Activated CD4-positive, alpha-beta T cell treated with anti-CD3 and anti-CD28 coated beads, Interleukin-2, amount 10 ng/mL, durations not matched to agents 24 days and 14 days (primary cell): ENCODE results near the gene KCNIP1. TPM values are rescaled to one million over a fixed set of nuclear protein-coding genes. Genes with fewer than 3 reads are reported as not detected.

Experiments
- DNase-seq: peaks from one replicate; pipeline ENCODE4 v3.0.0; 2022
- H3K27ac Mint-ChIP-seq: one replicate; pipeline ENCODE4 v1.8.0; 2022; ENCODE audit warnings: mild to moderate bottlenecking, mixed read lengths
- H3K27me3 Mint-ChIP-seq: one replicate; pipeline ENCODE4 v1.8.0; 2022; ENCODE audit warnings: mixed read lengths
- H3K36me3 Mint-ChIP-seq: one replicate; pipeline ENCODE4 v1.8.0; 2022; ENCODE audit warnings: low read depth, mild to moderate bottlenecking, mixed read lengths
- H3K4me1 Mint-ChIP-seq: one replicate; pipeline ENCODE4 v1.8.0; 2021; ENCODE audit warnings: mixed read lengths
- H3K4me3 Mint-ChIP-seq: one replicate; pipeline ENCODE4 v1.8.0; 2022; ENCODE audit warnings: mild to moderate bottlenecking, moderate library complexity, mixed read lengths
- H3K9me3 Mint-ChIP-seq: one replicate; pipeline ENCODE4 v1.8.0; 2021; ENCODE audit warnings: mixed read lengths
- intact Hi-C: fragments of 100-400 bp; cut with micrococcal nuclease; formaldehyde crosslinking; loops from one replicate; pipeline ENCODE4 v1.15.1; 2023
- total RNA-seq: library from RNA; stranded (reverse); gene quantifications from 2 replicates; pipeline ENCODE4 v1.2.3, GENCODE V29; 2022

The KCNIP1 gene
- total RNA-seq, 1 donor from 2014 or later = not detected

DNA sequence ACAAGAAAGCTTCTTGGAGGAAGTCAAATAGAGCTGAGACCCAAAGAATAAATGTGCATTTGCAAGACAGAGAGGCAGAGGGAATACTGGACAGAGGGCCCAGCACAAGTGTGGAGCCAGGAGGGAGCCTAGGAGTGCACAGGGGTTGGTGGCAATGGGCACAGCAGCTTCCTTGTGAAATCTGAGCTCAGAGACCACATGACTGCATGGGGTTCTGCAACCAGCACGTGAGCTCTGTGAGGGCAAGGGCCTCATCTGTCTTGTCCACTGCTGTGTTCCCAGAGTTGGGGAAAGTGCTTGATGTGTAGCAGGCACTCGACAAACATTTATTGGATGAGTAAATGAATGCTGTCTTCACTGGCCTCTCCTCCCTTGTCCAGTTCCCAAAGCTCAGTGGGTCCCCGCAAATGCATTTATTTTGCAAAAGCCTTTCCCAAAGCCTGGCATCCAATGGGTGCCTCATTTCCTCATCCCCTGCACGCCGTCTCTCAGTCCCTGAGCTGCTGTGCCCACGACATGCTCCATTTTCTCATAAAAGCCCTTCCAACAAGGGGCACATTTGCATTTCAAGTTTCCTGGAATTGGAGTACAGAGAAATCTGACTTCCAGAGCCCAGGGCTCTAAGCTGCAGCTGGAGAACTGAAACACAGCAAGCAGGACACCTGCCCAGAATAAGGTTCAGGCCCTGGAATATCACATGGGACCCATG, 58.5 kb downstream of the KCNIP1 start:
- Mint-ChIP-seq H3K4me1 (no peaks in the 10 kb centered on the region), H3K27ac (no peak overlapping the region), H3K27me3 (peaks cover 38% of the 10 kb centered on the region), H3K9me3 (no peaks in the 10 kb centered on the region), H3K4me3 (no peak overlapping the region), H3K36me3 (no peaks in the 10 kb centered on the region)
- no peak for DNase-seq
- intact Hi-C loops = no loop called here

- Mint-ChIP-seq H3K4me1 (no peaks in the 10 kb centered on the region), H3K4me3 (no peak overlapping the region), H3K9me3 (no peaks in the 10 kb centered on the region), H3K36me3 (no peaks in the 10 kb centered on the region), H3K27ac (no peak overlapping the region), H3K27me3 (peaks cover 37% of the 10 kb centered on the region)
- no peak for DNase-seq
- intact Hi-C loops = no loop called here
These were observed 59.0 kb downstream of the KCNIP1 start for GRCh38 chr5:170562875-170563228.

DNA sequence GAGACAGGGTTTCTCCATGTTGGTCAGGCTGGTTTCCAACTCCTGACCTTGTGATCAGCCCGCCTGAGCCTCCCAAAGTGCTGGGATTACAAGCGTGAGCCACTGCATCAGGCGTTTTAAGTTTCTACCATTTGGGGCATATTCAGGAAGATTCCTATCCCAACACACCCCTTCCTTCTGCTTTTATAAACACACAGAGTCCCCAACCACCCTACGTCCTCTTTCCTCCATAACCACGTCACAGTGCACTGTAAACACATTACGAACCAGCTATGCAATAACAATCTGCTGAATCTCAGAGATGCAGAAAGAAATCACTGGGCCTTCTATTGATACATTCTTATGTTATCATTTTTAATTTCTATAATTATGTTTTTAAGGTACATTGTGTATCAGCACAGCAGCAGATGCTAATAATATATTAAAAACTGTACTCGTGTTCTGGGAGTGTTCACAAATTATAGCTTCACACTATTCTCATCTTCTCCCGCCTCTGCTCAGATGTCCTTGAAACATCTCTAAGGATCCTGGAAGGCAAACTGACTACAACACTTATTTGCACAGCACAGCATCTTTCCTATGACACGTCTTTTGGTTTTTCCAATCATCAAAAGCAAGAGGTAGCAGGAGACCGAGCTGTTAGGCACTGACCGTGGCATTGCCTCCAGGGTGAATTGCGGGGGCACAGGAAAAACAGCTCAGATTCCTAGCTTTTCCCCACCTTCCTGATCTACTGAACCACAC, 60.2 kb downstream of the KCNIP1 start:
- Mint-ChIP-seq H3K36me3 (no peaks in the 10 kb centered on the region), H3K4me1 (no peaks in the 10 kb centered on the region), H3K27me3 (peaks cover 35% of the 10 kb centered on the region), H3K27ac (no peak overlapping the region), H3K9me3 (no peaks in the 10 kb centered on the region), H3K4me3 (no peak overlapping the region)
- intact Hi-C loops = no loop called here
- no peak for DNase-seq

DNA sequence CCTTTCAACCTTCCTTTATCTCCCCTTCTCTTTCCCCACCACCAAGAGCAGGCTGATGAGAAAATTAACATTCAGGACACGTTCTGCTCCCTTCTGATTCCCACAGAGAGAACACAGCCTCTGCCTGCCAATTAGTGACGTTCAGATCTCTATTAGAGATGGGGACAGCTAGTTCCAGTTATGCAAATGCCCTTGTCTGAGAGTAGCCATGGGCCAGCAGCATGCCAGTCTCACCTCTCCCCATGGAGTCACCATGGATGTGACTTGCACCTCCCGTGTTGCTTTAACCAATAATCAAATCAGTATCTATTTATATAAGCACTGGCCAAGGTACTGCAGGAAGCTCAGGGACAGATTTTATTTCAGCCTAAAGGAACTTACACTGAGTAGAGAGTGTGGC, 61.3 kb downstream of the KCNIP1 start:
- intact Hi-C loops = no loop called here
- H3K27ac Mint-ChIP-seq = no peak overlapping the region
- no peak overlapping the region for H3K4me3 Mint-ChIP-seq
- no peaks in the 10 kb centered on the region for H3K36me3 Mint-ChIP-seq
- no peaks in the 10 kb centered on the region for H3K9me3 Mint-ChIP-seq
- no peaks in the 10 kb centered on the region for H3K4me1 Mint-ChIP-seq
- no peak for DNase-seq
- peaks cover 29% of the 10 kb centered on the region for H3K27me3 Mint-ChIP-seq

- no peaks in the 10 kb centered on the region for H3K36me3 Mint-ChIP-seq
These were observed 65.3 kb downstream of the KCNIP1 start for GRCh38 chr5:170569101-170569500.

GRCh38 chr5:170570476-170570875, 66.7 kb downstream of the KCNIP1 start:
- Mint-ChIP-seq H3K4me1 (peaks cover 14% of the 10 kb centered on the region), H3K36me3 (no peaks in the 10 kb centered on the region), H3K27me3 (peaks cover 38% of the 10 kb centered on the region), H3K9me3 (peaks cover 1% of the 10 kb centered on the region), H3K4me3 (no peak overlapping the region), H3K27ac (no peak overlapping the region)
- no peak for DNase-seq
- intact Hi-C loops = loop anchor here (5.0 kb wide), 1 partner anchor 258 kb away; no protein-coding TSS in a partner anchor

More at GRCh38 chr5:170569101-170569500, 65.3 kb downstream of the KCNIP1 start:
- intact Hi-C loops = no loop called here
- no peaks in the 10 kb centered on the region for H3K9me3 Mint-ChIP-seq
- H3K27ac Mint-ChIP-seq = no peak overlapping the region
- DNase-seq = no peak
- peaks cover 14% of the 10 kb centered on the region for H3K4me1 Mint-ChIP-seq
- peaks cover 39% of the 10 kb centered on the region for H3K27me3 Mint-ChIP-seq
- H3K4me3 Mint-ChIP-seq = no peak overlapping the region

DNA sequence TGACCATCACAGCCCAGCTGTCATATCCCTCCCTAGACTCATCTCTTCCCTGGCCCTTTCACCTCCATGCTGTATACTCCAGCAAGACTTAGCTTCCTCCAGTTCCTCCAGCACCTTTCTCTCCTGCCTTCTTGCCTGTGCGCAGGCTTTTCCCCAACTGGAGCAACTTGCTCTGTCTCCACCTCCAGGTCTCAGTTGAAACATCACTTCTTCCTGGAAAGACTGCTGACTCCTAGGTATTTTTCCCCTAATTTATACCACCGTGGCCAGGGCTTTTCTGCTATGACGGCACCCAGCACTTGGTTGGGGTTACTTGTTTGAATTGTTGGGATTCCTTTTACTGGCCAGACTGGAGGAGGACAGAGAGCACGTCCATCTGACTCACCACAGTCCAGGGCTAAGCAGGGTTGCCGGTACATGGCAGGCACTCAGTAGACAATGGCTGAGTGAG, 67.5 kb downstream of the KCNIP1 start:
- no peak for DNase-seq
- H3K27ac Mint-ChIP-seq = no peak overlapping the region
- no peak overlapping the region for H3K4me3 Mint-ChIP-seq
- peaks cover 14% of the 10 kb centered on the region for H3K4me1 Mint-ChIP-seq
- peaks cover 8% of the 10 kb centered on the region for H3K9me3 Mint-ChIP-seq
- H3K36me3 Mint-ChIP-seq = no peaks in the 10 kb centered on the region
- intact Hi-C loops = loop anchor here (5.0 kb wide), 1 partner anchor 259 kb away; no protein-coding TSS in a partner anchor
- H3K27me3 Mint-ChIP-seq = peaks cover 39% of the 10 kb centered on the region

DNA sequence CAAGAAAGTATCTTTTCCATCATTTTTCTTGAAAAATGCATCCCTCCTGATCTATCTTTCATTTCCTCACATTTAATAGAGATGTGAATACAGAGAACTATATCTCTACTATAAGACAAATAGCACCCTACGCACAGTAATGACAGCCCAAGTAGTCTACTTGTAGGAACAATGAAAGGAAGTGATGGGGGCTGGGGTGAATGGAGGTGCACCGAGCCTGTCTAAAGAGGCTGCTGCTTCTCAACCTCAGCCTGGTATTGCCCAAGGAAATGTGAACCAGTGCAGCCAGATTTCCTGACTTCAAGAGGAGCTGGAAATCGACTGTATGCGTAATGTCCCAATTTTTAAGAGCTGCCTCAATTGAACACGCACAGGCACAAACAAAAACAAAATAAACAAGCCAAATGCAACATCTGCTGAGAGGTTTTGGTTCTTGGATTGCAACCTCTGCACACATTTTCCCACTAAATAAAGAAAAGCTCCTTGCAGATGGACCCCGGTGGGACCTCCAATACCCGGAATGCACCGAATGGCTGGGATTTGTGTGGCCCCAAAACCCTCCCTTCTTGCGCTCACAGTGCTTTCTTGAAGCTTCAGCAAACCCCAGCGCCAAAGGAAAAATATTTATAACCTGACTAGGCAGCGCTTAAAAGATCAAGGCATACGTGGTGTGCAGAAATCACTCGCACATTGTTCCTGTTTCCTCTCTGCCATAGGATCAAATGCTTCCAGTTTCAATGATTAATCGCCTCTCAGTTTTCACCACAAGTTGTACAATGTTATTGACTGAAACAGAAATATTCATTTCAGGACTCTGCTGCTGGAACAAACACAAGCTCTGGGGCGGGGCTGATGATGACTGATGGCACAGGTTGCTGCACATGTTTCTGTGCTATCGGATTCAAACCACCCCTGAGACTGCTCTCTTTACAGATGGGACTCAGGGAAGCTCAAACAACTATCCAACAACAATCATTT, 68.3 kb downstream of the KCNIP1 start:
- Mint-ChIP-seq H3K27me3 (peaks cover 37% of the 10 kb centered on the region), H3K9me3 (peaks cover 8% of the 10 kb centered on the region), H3K27ac (peak overlapping the region; percentile 37), H3K4me1 (peaks cover 14% of the 10 kb centered on the region), H3K4me3 (no peak overlapping the region), H3K36me3 (no peaks in the 10 kb centered on the region)
- intact Hi-C loops = loop anchor here (1.0 to 5.0 kb wide), 2 partner anchors 25 to 260 kb away; no protein-coding TSS in a partner anchor
- peak; percentile 72 for DNase-seq

- no peak overlapping the region for H3K4me3 Mint-ChIP-seq
- peaks cover 39% of the 10 kb centered on the region for H3K27me3 Mint-ChIP-seq
- intact Hi-C loops = loop anchor here (5.0 kb wide), 1 partner anchor 261 kb away; no protein-coding TSS in a partner anchor
- peaks cover 10% of the 10 kb centered on the region for H3K9me3 Mint-ChIP-seq
- DNase-seq = no peak
- no peaks in the 10 kb centered on the region for H3K36me3 Mint-ChIP-seq
- H3K27ac Mint-ChIP-seq = no peak overlapping the region
- peaks cover 14% of the 10 kb centered on the region for H3K4me1 Mint-ChIP-seq
These were observed 69.3 kb downstream of the KCNIP1 start for GRCh38 chr5:170573114-170573513.

DNA sequence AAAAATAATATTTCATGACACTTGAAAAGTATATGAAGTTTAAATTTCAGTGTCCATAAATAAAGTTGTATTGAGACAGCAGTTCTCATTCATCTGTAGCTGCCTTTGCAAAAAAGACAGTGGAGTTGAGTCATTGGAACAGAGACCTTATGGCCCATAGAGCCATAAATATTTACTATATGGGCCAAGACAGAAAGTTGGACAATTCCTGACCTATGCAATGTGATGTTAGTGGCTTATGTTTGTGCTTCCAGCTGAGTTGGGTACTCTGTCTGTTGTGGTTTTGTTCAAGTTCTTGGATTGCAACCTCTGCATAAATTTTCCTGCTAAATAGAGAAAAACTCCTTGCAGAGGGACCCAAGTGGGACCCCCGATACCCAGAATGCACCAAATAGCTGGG, 69.8 kb downstream of the KCNIP1 start:
- peaks cover 14% of the 10 kb centered on the region for H3K4me1 Mint-ChIP-seq
- H3K27ac Mint-ChIP-seq = no peak overlapping the region
- intact Hi-C loops = loop anchor here (5.0 kb wide), 1 partner anchor 261 kb away; no protein-coding TSS in a partner anchor
- no peak for DNase-seq
- H3K27me3 Mint-ChIP-seq = peaks cover 41% of the 10 kb centered on the region
- peaks cover 16% of the 10 kb centered on the region for H3K9me3 Mint-ChIP-seq
- H3K4me3 Mint-ChIP-seq = no peak overlapping the region
- H3K36me3 Mint-ChIP-seq = no peaks in the 10 kb centered on the region

DNA sequence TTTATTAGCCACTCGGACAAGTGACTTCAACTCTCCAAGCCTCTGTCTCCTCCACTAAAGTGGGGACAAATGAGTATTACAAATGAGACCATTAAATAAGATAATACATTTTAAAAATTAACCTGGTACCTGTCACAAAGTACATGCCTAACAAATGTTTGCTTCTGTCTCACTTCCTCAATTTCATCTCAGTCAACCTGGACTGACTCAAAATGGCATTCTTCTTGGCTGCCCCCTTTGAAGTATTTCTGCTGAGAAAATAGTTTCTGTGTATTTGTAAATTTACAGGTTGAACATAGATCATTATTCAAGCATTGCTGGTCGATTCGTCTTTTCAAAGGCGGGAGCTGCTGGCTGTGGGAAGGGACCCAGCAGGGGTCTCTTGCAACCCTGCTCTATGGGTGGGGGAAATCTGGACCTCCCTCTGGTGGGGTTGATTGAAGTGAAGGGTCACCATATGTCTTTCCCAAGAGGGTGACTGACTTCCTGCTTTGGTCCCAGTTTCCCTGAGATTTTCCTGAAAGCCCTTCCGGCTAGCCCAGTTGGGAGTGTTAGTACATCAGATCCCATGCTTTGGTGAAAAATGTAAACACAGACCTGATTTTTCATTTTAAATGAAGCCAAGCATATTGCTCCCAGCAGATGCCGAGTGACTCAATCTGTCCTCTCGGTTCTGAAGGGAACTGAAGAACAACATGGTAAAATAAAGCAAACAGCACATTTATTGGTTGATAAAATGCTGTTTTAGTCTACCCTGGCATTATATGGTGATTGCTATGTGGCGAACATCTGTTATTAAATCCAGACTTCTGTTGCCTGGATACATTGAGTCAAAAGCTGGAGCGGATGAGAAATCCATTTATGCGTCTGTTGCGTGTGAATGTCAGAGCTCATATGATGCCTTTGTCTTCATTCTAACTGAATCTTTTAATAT, 73.0 kb downstream of the KCNIP1 start:
- no peak for DNase-seq
- H3K9me3 Mint-ChIP-seq = peaks cover 18% of the 10 kb centered on the region
- intact Hi-C loops = no loop called here
- H3K27ac Mint-ChIP-seq = no peak overlapping the region
- no peaks in the 10 kb centered on the region for H3K36me3 Mint-ChIP-seq
- H3K4me3 Mint-ChIP-seq = no peak overlapping the region
- H3K4me1 Mint-ChIP-seq = peaks cover 10% of the 10 kb centered on the region
- peaks cover 30% of the 10 kb centered on the region for H3K27me3 Mint-ChIP-seq

DNA sequence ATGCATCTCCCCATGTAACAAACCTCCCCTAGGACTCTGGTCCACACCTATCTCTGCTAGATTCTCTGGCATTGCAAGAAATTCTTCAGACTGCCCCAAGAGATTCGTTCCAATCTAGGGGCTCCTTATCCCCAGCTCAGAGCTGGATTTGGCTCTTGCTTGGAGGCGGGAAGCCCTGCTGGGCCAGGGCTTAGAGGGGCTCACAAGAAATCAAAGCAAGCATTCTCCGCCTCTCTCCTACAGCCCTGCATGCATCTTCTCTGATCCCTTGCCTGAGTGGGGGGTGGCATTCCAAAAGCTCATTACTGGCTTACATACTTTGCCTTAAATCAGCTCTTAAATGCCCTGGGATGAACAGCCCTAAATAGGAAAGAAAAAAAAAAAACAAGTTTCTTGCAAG, 75.8 kb downstream of the KCNIP1 start:
- no peak for DNase-seq
- Mint-ChIP-seq H3K4me1 (no peaks in the 10 kb centered on the region), H3K27me3 (peaks cover 25% of the 10 kb centered on the region), H3K27ac (no peak overlapping the region), H3K9me3 (peaks cover 18% of the 10 kb centered on the region), H3K4me3 (no peak overlapping the region), H3K36me3 (no peaks in the 10 kb centered on the region)
- intact Hi-C loops = no loop called here

DNA sequence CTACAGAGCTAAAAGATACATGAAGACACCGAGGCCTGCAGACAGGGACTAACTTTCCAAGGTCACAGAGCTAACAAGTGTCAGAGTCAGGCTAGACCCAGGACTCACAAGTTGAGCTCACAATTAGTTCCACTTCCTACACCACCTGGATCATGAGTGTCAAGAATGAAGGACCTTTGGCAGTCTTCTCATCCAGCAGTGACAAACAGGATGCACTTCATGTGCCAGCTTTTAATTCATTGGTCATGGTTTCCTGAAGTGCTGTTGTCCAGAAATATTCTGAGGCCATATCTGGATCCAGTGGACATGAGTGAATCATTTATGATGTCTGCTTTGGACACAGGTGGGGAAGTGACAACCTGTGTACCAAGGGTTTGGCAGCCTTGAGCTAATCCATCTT, 77.4 kb downstream of the KCNIP1 start:
- H3K27ac Mint-ChIP-seq = no peak overlapping the region
- H3K36me3 Mint-ChIP-seq = no peaks in the 10 kb centered on the region
- H3K4me3 Mint-ChIP-seq = no peak overlapping the region
- H3K4me1 Mint-ChIP-seq = no peaks in the 10 kb centered on the region
- DNase-seq = no peak
- intact Hi-C loops = no loop called here
- H3K9me3 Mint-ChIP-seq = peaks cover 10% of the 10 kb centered on the region
- H3K27me3 Mint-ChIP-seq = peaks cover 19% of the 10 kb centered on the region
